A549 (cell line): ENCODE results near the gene RD3L. TPM values are rescaled to one million over a fixed set of nuclear protein-coding genes. Genes with fewer than 3 reads are reported as not detected.
A peak's percentile ranks its signal among the peaks of the same experiment; 100 is the strongest.

Experiments used
- ATAC-seq, 2 experiments: fragments of 200-7000 bp in 1 of 2; fragments of >200 bp in 1 of 2; cut with Nextera tagmentation in 1 of 2; cut with Tn5 transposase in 1 of 2; 3 replicates each; pipeline versions ENCODE4 v1.8.0 to v1.9.1; 2018 to 2020; ENCODE audit warnings: mild to moderate bottlenecking in 1 of 2, moderate library complexity in 1 of 2
- CTCF ChIA-PET: fragments of 300-600 bp; sonication (Branson Sonifier 250); formaldehyde crosslinking; extraction: SDS; loops from one replicate; lab custom pipeline; 2021; ENCODE audit warnings: antibody characterized with exemption, inconsistent platforms; lab: Yijun Ruan, JAX
- POLR2A ChIA-PET: fragments of 350-600 bp; formaldehyde crosslinking; extraction: SDS; loops from one replicate; lab custom pipeline; 2021; ENCODE audit warnings: antibody characterized with exemption, inconsistent platforms; lab: Yijun Ruan, JAX
- DNase-seq, 2 experiments: peaks; one replicate each; pipeline versions ENCODE4 v3.0.0 to v3.0.0-alpha.2; 2011 to 2016; ENCODE audit warnings: low read depth in 1 of 2, low spot score in 1 of 2
- FAIRE-seq: peaks from 2 replicates; lab custom pipeline; 2011; peaks lifted over from hg19 to GRCh38; lab: Jason Lieb, UNC
- H3K27ac ChIP-seq, 2 experiments: fragments of >200 bp; sonication (Bioruptor Twin); formaldehyde crosslinking; 3 replicates each; pipeline ENCODE4 v1.5.1; 2016 to 2017
- H3K4me1 ChIP-seq: fragments of >200 bp; sonication (Bioruptor Twin); formaldehyde crosslinking; 3 replicates; pipeline ENCODE4 v1.6.1; 2016
- H3K4me2 ChIP-seq: fragments of >200 bp; sonication (Bioruptor Twin); formaldehyde crosslinking; 3 replicates; pipeline ENCODE4 v1.6.1; 2016
- H3K4me3 ChIP-seq: fragments of >200 bp; sonication (Bioruptor Twin); formaldehyde crosslinking; 3 replicates; pipeline ENCODE4 v1.5.1; 2016
- H3K9me3 ChIP-seq: fragments of >200 bp; sonication (Bioruptor Twin); formaldehyde crosslinking; 3 replicates; pipeline ENCODE4 v1.6.1; 2016
- EP300 ChIP-seq, 2 experiments: fragments of >200 bp; sonication (Bioruptor Twin); formaldehyde crosslinking; IDR thresholded peaks; 2 replicates in 1 of 2; 3 replicates in 1 of 2; pipeline ENCODE4 v1.6.1; 2016 to 2017
- HEYL ChIP-seq: fragments of 250-450 bp; sonication (Bioruptor Pico); IDR thresholded peaks from 2 replicates; pipeline ENCODE4 v1.8.0; 2021; ENCODE audit warnings: mild to moderate bottlenecking, moderate library complexity
- JUN ChIP-seq, 2 experiments: fragments of >200 bp; sonication (Bioruptor Twin); formaldehyde crosslinking; IDR thresholded peaks; 2 replicates in 1 of 2; 3 replicates in 1 of 2; pipeline ENCODE4 v1.6.1; 2016 to 2017
- KDM1A ChIP-seq: fragments of 200-600 bp; sonication (generic); IDR thresholded peaks from 2 replicates; pipeline ENCODE4 v1.6.1; 2016; ENCODE audit warnings: low read depth, mild to moderate bottlenecking
- MAFK ChIP-seq: fragments of 450-650 bp; IDR thresholded peaks from 2 replicates; pipeline ENCODE4 v1.6.1; 2014; ENCODE audit not compliant: partially characterized antibody
- MAZ ChIP-seq: fragments of 150-350 bp; IDR thresholded peaks from 2 replicates; pipeline ENCODE4 v1.6.1; 2014; ENCODE audit warnings: antibody characterized with exemption, low read depth, low read length, borderline replicate concordance
- MYC ChIP-seq: IDR thresholded peaks from 2 replicates; pipeline ENCODE4 v1.6.1; 2012; ENCODE audit warnings: mild to moderate bottlenecking, inconsistent platforms, low read length, improper control_type of control experiment, borderline replicate concordance
- NPAS2 ChIP-seq: fragments of 250-450 bp; sonication (Bioruptor Pico); IDR thresholded peaks from 2 replicates; pipeline ENCODE4 v1.8.0; 2022; ENCODE audit warnings: mild to moderate bottlenecking, moderate library complexity, borderline replicate concordance
- POLR2AphosphoS2 ChIP-seq: conservative IDR thresholded peaks from 2 replicates; pipeline ENCODE4 v1.6.1; 2012; ENCODE audit warnings: low read length, improper control_type of control experiment, inconsistent platforms
- RAD21 ChIP-seq, 2 experiments: fragments of >200 bp in 1 of 2; sonication (Bioruptor Twin) in 1 of 2; formaldehyde crosslinking in 1 of 2; IDR thresholded peaks in 1 of 2; conservative IDR thresholded peaks in 1 of 2; 2 replicates in 1 of 2; 3 replicates in 1 of 2; pipeline ENCODE4 v1.6.1; 2012 to 2018; ENCODE audit warnings: inconsistent platforms in 1 of 2
- RFX5 ChIP-seq: fragments of 450-650 bp; IDR thresholded peaks from 2 replicates; pipeline ENCODE4 v1.7.1; 2014; ENCODE audit warnings: antibody characterized with exemption, mild to moderate bottlenecking, moderate library complexity
- RNF2 ChIP-seq: fragments of 200-600 bp; sonication (generic); IDR thresholded peaks from 2 replicates; pipeline ENCODE4 v1.6.1; 2016; ENCODE audit warnings: low read depth, mild to moderate bottlenecking, antibody characterized with exemption, moderate library complexity, borderline replicate concordance
- SMC3 ChIP-seq: fragments of >200 bp; sonication (Bioruptor Twin); formaldehyde crosslinking; IDR thresholded peaks from 3 replicates; pipeline ENCODE4 v1.6.1; 2018; ENCODE audit warnings: inconsistent platforms
- TFCP2L1 ChIP-seq: fragments of 250-450 bp; sonication (Bioruptor Pico); IDR thresholded peaks from 2 replicates; pipeline ENCODE4 v1.5.0; 2021; ENCODE audit warnings: mild to moderate bottlenecking
- TP53 ChIP-seq: fragments of 250-450 bp; sonication (Bioruptor Pico); IDR thresholded peaks from 2 replicates; pipeline ENCODE4 v1.5.0; 2021; ENCODE audit warnings: mild to moderate bottlenecking, moderate library complexity
- ZC3H11A ChIP-seq: fragments of 450-650 bp; IDR thresholded peaks from 2 replicates; pipeline ENCODE4 v1.6.1; 2014; ENCODE audit warnings: antibody characterized with exemption, mild to moderate bottlenecking
- WGBS: methylation state at CpG from one replicate; pipeline ENCODE4 v1.1.6; 2017; ENCODE audit errors: missing lambda C conversion rate; 5-methylcytosine and 5-hydroxymethylcytosine counted together
- polyA plus RNA-seq, 4 experiments: library from polyadenylated mRNA; depleted of rRNA in 3 of 4; stranded (reverse); fragments of >200 nt; fragmentation: RNase III in 1 of 4; extraction: RNeasy Plus Mini Kit Qiagen cat#74134 plus additional on column Dnase treatment in 1 of 4; gene quantifications; 2 replicates in 3 of 4; 3 replicates in 1 of 4; pipeline ENCODE4 v1.2.3, GENCODE V29; 2011 to 2017
- TF ChIP-seq, protein P1 (sequence below): IDR thresholded peaks from 2 replicates; pipeline ENCODE4 v1.6.1; 2012
- TF ChIP-seq, protein P2 (sequence below): fragments of >200 bp; sonication (Bioruptor Twin); formaldehyde crosslinking; IDR thresholded peaks from 3 replicates; pipeline ENCODE4 v1.5.1; 2016
- TF ChIP-seq, protein P3 (sequence below): fragments of 250-450 bp; sonication (Bioruptor Pico); IDR thresholded peaks from 2 replicates; pipeline ENCODE4 v1.5.0; 2020; ENCODE audit warnings: low read depth, mild to moderate bottlenecking, moderate library complexity

RD3L gene
- polyA plus RNA-seq, 2 of the 4 experiments (the other 2 are of a cell fraction): not detected

DNA sequence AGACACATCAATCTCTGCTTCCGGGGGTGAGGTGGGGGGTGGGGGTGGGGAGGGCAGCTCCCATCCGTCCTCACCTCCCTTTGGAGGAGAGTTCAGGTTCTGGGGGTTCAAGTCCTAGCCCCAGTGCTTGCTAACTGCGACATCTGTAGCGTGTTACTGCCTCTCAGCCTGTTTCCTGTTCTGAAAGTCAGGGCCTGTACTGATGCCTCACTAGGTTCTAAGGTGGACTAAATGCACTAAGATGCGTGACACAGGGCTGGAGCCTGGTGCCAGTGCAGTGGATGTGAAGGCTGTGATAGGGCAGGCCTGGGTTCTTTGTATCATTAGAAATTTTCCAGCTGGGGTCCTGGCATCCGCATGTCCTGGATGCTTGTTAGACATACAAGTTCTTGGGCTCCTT is 31.3 kb downstream of the RD3L start:
- no peak for TF ChIP-seq TP53 (CRISPR knock-in tag)
- no peak for TF ChIP-seq ZC3H11A
- no peak for TF ChIP-seq JUN (IDR thresholded peaks at IDR 0.05)
- TF ChIP-seq, all 56 proteins: peak for 0
- Histone ChIP-seq H3K9me3 (no peaks in the 10 kb centered on the region), H3K4me3 (no peak overlapping the region), H3K4me2 (no peak overlapping the region), H3K27ac (no peak overlapping the region), H3K4me1 (peaks cover 3% of the 10 kb centered on the region; the same call in 1 of the 3 replicates)
- ATAC-seq (peak in 1 of 2 experiments; percentile 14; a peak in 1 of 6 replicates), DNase-seq (no peak), FAIRE-seq (no peak)
- 83% methylated on average over 6 of the region's 6 CpGs for WGBS
- POLR2A ChIA-PET: interaction anchor here (1.2 to 1.4 kb wide), 2 partner anchors 10 to 103 kb away, joined by 3 to 5 read pairs; no protein-coding TSS in a partner anchor
- CTCF ChIA-PET: interaction anchor here (0.6 to 10.6 kb wide), 32 partner anchors 7 to 167 kb away, joined by 3 to 120 read pairs (median 5); partner anchors contain the start of gene PPP1R13B

DNA sequence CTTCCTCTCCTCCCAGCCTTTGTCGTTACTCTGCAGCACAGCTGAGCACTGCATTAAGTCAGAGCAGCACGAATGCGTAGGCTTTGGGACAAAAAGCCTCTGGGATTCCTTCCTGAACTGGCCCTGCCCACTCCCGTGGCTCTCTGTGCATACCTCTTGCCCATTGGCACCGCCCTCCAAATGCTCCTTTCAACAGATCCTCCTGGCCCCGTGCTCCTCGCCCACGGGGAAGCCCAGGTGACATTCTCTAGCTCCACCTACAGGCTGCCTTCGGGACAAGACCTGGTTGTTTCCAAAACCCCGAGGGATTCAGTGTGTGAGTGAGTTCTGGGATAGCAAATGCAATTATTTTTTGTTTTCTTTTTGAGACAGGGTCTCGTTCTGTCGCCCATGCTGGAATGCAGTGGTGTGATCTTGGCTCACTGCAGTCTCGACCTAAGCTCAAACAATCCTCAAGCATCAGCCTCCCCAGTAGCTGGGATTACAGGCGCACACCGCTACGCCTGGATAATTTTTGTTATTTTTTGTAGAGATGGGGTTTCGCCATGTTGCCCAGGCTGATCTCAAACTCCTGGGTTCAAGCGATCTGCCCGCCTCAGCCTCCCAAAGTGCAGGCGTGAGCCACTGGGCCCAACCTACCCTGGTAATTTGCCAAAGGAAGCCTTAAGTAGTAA is 31.9 kb downstream of the RD3L start:
- ATAC-seq: peak; percentile 94 to 96
- no peak overlapping the region for H3K4me3 ChIP-seq
- FAIRE-seq: no peak
- 0 out of 6 replicates have a peak overlapping the region, but pooled peaks of 1 of the 2 experiments have one; percentile 39 for H3K27ac ChIP-seq
- peaks cover 3% of the 10 kb centered on the region; the same call in 1 of the 3 replicates for H3K4me1 ChIP-seq
- WGBS: 37% methylated on average over 20 of the region's 20 CpGs
- peak; percentile 82 to 89 for DNase-seq
- no peaks in the 10 kb centered on the region for H3K9me3 ChIP-seq
- CTCF ChIA-PET: interaction anchor here (0.6 to 10.6 kb wide), 40 partner anchors 8 to 186 kb away, joined by 3 to 120 read pairs (median 4); partner anchors contain the start of gene PPP1R13B
- TF ChIP-seq NPAS2 (CRISPR knock-in tag): 0 out of 2 replicates have a peak, but pooled peaks have one; percentile 19
- TF ChIP-seq, protein P1, sequence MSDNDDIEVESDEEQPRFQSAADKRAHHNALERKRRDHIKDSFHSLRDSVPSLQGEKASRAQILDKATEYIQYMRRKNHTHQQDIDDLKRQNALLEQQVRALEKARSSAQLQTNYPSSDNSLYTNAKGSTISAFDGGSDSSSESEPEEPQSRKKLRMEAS: 0 out of 2 replicates have a peak, but pooled peaks have one; percentile 38
- TF ChIP-seq SMC3: peak; percentile 78
- no peak for TF ChIP-seq RFX5
- TF ChIP-seq RAD21 (conservative IDR thresholded peaks at IDR 0.05 in 1 of 2, IDR thresholded peaks at IDR 0.05 in 1 of 2): peak; percentile 82 to 89
- TF ChIP-seq, protein P2, sequence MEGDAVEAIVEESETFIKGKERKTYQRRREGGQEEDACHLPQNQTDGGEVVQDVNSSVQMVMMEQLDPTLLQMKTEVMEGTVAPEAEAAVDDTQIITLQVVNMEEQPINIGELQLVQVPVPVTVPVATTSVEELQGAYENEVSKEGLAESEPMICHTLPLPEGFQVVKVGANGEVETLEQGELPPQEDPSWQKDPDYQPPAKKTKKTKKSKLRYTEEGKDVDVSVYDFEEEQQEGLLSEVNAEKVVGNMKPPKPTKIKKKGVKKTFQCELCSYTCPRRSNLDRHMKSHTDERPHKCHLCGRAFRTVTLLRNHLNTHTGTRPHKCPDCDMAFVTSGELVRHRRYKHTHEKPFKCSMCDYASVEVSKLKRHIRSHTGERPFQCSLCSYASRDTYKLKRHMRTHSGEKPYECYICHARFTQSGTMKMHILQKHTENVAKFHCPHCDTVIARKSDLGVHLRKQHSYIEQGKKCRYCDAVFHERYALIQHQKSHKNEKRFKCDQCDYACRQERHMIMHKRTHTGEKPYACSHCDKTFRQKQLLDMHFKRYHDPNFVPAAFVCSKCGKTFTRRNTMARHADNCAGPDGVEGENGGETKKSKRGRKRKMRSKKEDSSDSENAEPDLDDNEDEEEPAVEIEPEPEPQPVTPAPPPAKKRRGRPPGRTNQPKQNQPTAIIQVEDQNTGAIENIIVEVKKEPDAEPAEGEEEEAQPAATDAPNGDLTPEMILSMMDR: peak; percentile 82
- no peak for TF ChIP-seq MAZ
- POLR2A ChIA-PET: interaction anchor here (1.4 kb wide), 1 partner anchor 10 kb away, joined by 5 read pairs; no protein-coding TSS in a partner anchor
- H3K4me2 ChIP-seq: peak overlapping the region; percentile 45

DNA sequence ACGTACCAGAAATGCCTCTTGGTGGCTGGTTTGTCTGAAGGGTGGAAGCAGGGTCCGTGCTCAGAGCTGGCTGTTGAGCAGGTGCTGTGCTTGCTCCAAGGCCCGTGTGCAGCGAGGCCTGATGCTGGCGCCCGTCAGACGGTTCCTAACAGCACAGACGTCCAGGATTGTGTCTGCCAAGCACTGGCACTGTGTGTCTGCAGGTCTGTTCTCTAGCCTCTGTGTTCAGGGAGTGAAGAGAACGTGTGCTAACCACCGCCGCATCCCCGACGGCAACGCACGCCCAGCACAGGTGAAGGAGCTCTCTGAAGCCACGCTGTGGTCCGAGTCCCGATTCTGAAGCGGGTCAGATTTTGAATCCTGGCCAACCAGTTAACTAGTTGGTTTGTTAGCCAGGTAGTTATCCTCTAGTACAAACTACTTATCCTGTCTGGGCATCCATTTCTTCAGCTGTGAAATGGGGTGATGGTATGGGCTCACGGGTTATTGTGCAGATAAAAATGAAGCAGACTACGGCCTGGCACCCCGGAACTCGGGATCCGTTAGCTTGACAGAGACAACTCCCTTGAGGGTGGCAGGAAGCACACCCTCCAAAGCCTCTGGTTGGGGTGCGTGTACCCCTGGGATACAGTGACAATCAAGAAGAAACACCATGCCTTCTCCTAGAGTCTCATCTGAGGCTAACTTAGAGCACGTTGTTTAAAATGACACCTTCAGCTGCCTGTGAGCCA is 32.6 kb downstream of the RD3L start:
- H3K9me3 ChIP-seq: no peaks in the 10 kb centered on the region
- ChIA-PET POLR2A (interaction anchor here (1.4 kb wide), 1 partner anchor 9 kb away, joined by 5 read pairs; no protein-coding TSS in a partner anchor), CTCF (interaction anchor here (0.5 to 10.6 kb wide), 37 partner anchors 9 to 340 kb away, joined by 3 to 120 read pairs (median 4); a partner anchor contains a TSS)
- ATAC-seq (no peak), DNase-seq (no peak), FAIRE-seq (no peak)
- H3K27ac ChIP-seq: 0 out of 6 replicates have a peak overlapping the region, but pooled peaks of 1 of the 2 experiments have one; percentile 39
- peaks cover 3% of the 10 kb centered on the region; the same call in 1 of the 3 replicates for H3K4me1 ChIP-seq
- peak overlapping the region; percentile 45 for H3K4me2 ChIP-seq
- TF ChIP-seq HEYL (CRISPR knock-in tag) (no peak), EP300 (IDR thresholded peaks at IDR 0.05) (no peak), TFCP2L1 (CRISPR knock-in tag) (no peak), KDM1A (no peak), RNF2 (no peak), POLR2AphosphoS2 (no peak), MYC (no peak), MAFK (no peak)
- TF ChIP-seq, protein P3, sequence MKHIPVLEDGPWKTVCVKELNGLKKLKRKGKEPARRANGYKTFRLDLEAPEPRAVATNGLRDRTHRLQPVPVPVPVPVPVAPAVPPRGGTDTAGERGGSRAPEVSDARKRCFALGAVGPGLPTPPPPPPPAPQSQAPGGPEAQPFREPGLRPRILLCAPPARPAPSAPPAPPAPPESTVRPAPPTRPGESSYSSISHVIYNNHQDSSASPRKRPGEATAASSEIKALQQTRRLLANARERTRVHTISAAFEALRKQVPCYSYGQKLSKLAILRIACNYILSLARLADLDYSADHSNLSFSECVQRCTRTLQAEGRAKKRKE (CRISPR knock-in tag): no peak
- H3K4me3 ChIP-seq: no peak overlapping the region
- 89% methylated on average over 25 of the region's 26 CpGs for WGBS
